OCI-LY7 (cell line): ENCODE measurements around the gene PLEKHH1. TPM values are rescaled to one million over a fixed set of nuclear protein-coding genes. Genes with fewer than 3 reads are reported as not detected.

ENCODE experiments used
- BruUV-seq: library from RNA; stranded (reverse); fragments of 400-500 nt; replicated peaks from 2 replicates; lab custom pipeline; 2021; lab: Mats Ljungman, UMichigan
- CTCF ChIA-PET: fragments of 300-600 bp; sonication (Branson Sonifier 250); formaldehyde crosslinking; loops from one replicate; lab custom pipeline; 2022; ENCODE audit warnings: antibody characterized with exemption; ENCODE audit not compliant: unreplicated experiment; lab: Charles Lee
- POLR2A ChIA-PET: fragments of 300-600 bp; sonication (Branson Sonifier 250); formaldehyde crosslinking; loops from one replicate; lab custom pipeline; 2022; ENCODE audit warnings: antibody characterized with exemption; lab: Charles Lee
- DNase-seq: peaks from one replicate; pipeline ENCODE4 v3.0.0-alpha.2; 2015; ENCODE audit warnings: low spot score
- H2AFZ ChIP-seq: fragments of 200-600 bp; sonication (generic), shearing (Covaris generic); 2 replicates; pipeline ENCODE4 v1.6.1; 2014; ENCODE audit warnings: mild to moderate bottlenecking, antibody characterized with exemption, low read length, moderate library complexity
- H3K27ac ChIP-seq: fragments of 200-600 bp; sonication (generic); 2 replicates; pipeline ENCODE4 v1.5.1; 2014; ENCODE audit warnings: mixed run types, low read depth, mild to moderate bottlenecking, moderate library complexity, low read length, inconsistent platforms; ENCODE audit not compliant: poor library complexity, severe bottlenecking
- H3K36me3 ChIP-seq: fragments of 200-600 bp; sonication (generic); 2 replicates; pipeline ENCODE4 v1.6.1; 2014; ENCODE audit warnings: mild to moderate bottlenecking, antibody characterized with exemption, low read length, moderate library complexity, mixed read lengths; ENCODE audit not compliant: insufficient read depth
- H3K4me1 ChIP-seq: fragments of 200-600 bp; sonication (generic); 2 replicates; pipeline ENCODE4 v1.5.1; 2014; ENCODE audit warnings: mild to moderate bottlenecking, low read length; ENCODE audit not compliant: insufficient read depth, poor library complexity, severe bottlenecking
- H3K4me2 ChIP-seq: fragments of 200-600 bp; sonication (generic); 2 replicates; pipeline ENCODE4 v1.6.1; 2014; ENCODE audit warnings: mild to moderate bottlenecking, low read length
- H3K4me3 ChIP-seq: fragments of 200-600 bp; sonication (generic); 2 replicates; pipeline ENCODE4 v1.5.1; 2014; ENCODE audit warnings: mild to moderate bottlenecking, low read depth, low read length; ENCODE audit not compliant: poor library complexity, severe bottlenecking
- H3K79me2 ChIP-seq: fragments of 200-600 bp; sonication (generic); 2 replicates; pipeline ENCODE4 v1.6.1; 2016; ENCODE audit warnings: low read depth, mild to moderate bottlenecking, low read length, moderate library complexity, mixed read lengths; ENCODE audit not compliant: insufficient read depth
- H3K9me2 ChIP-seq: fragments of 200-600 bp; sonication (generic); 2 replicates; pipeline ENCODE4 v1.6.1; 2016; ENCODE audit warnings: mild to moderate bottlenecking, low read length, mixed read lengths; ENCODE audit not compliant: insufficient read depth
- H3K9me3 ChIP-seq: fragments of 200-600 bp; sonication (generic); 2 replicates; pipeline ENCODE4 v1.6.1; 2014; ENCODE audit warnings: mild to moderate bottlenecking, mixed run types, low read length, mixed read lengths
- H4K20me1 ChIP-seq: fragments of 200-600 bp; sonication (generic); 2 replicates; pipeline ENCODE4 v1.6.1; 2014; ENCODE audit warnings: mild to moderate bottlenecking, antibody characterized with exemption, low read length, moderate library complexity, mixed read lengths; ENCODE audit not compliant: insufficient read depth
- CTCF ChIP-seq: fragments of 200-600 bp; sonication (generic); conservative IDR thresholded peaks from 2 replicates; pipeline ENCODE4 v1.5.1; 2014; ENCODE audit warnings: mild to moderate bottlenecking, antibody characterized with exemption, low read length, moderate library complexity, mixed read lengths
- EZH2phosphoT487 ChIP-seq: fragments of 200-600 bp; sonication (generic); IDR thresholded peaks from 2 replicates; pipeline ENCODE4 v1.6.1; 2018; ENCODE audit warnings: low read depth, borderline replicate concordance, mild to moderate bottlenecking, mixed run types, antibody characterized with exemption, low read length, moderate library complexity, mixed read lengths
- intact Hi-C: fragments of 100-400 bp; cut with micrococcal nuclease; formaldehyde crosslinking; loops from one replicate; pipeline ENCODE4 v1.10.0; 2022; ENCODE audit not compliant: unreplicated experiment
- total RNA-seq, 2 experiments: library from RNA; depleted of rRNA in 1 of 2; stranded (reverse); fragments of >200 nt in 1 of 2; shearing (Covaris generic) in 1 of 2; gene quantifications; 2 replicates each; pipeline ENCODE4 v1.2.3, GENCODE V29; 2014 to 2022

Gene PLEKHH1
- total RNA-seq, 2 experiments from 2014 or later = not detected

- Histone ChIP-seq H3K36me3 (no peaks in the 10 kb centered on the region), H3K27ac (no peak overlapping the region), H2AFZ (no peak overlapping the region), H3K79me2 (no peaks in the 10 kb centered on the region), H4K20me1 (no peaks in the 10 kb centered on the region), H3K4me1 (no peaks in the 10 kb centered on the region), H3K4me2 (no peak overlapping the region), H3K4me3 (no peak overlapping the region), H3K9me3 (no peaks in the 10 kb centered on the region), H3K9me2 (no peaks in the 10 kb centered on the region)
- intact Hi-C loops = no loop called here
- TF ChIP-seq CTCF (no peak), EZH2phosphoT487 (no peak)
- CTCF ChIA-PET = no interaction called here
- no peak for DNase-seq
- POLR2A ChIA-PET = interaction anchor here (0.7 kb wide), 1 partner anchor 193 kb away, joined by 3 read pairs; no protein-coding TSS in a partner anchor
- BruUV-seq = no TSS peak
These were observed 18.9 kb downstream of the PLEKHH1 start for GRCh38 chr14:67551940-67552339.

- Histone ChIP-seq H3K4me1 (no peaks in the 10 kb centered on the region), H3K9me2 (no peaks in the 10 kb centered on the region), H4K20me1 (no peaks in the 10 kb centered on the region), H3K79me2 (no peaks in the 10 kb centered on the region), H3K4me3 (no peak overlapping the region), H3K36me3 (no peaks in the 10 kb centered on the region), H2AFZ (no peak overlapping the region), H3K27ac (no peak overlapping the region), H3K4me2 (no peak overlapping the region), H3K9me3 (no peaks in the 10 kb centered on the region)
- CTCF ChIA-PET = no interaction called here
- intact Hi-C loops = no loop called here
- BruUV-seq = no TSS peak
- POLR2A ChIA-PET = no interaction called here
- DNase-seq = no peak
- TF ChIP-seq CTCF = no peak
- no peak for TF ChIP-seq EZH2phosphoT487
These were observed 20.5 kb downstream of the PLEKHH1 start for GRCh38 chr14:67553547-67553946.

- intact Hi-C loops = no loop called here
These were observed 21.3 kb downstream of the PLEKHH1 start for GRCh38 chr14:67554341-67554740.

More at GRCh38 chr14:67554341-67554740, 21.3 kb downstream of the PLEKHH1 start:
- Histone ChIP-seq H2AFZ (no peak overlapping the region), H4K20me1 (no peaks in the 10 kb centered on the region), H3K4me3 (no peak overlapping the region), H3K4me2 (no peak overlapping the region), H3K36me3 (no peaks in the 10 kb centered on the region), H3K27ac (no peak overlapping the region), H3K9me3 (no peaks in the 10 kb centered on the region), H3K4me1 (no peaks in the 10 kb centered on the region), H3K9me2 (no peaks in the 10 kb centered on the region), H3K79me2 (no peaks in the 10 kb centered on the region)
- TF ChIP-seq CTCF (no peak), EZH2phosphoT487 (no peak)
- CTCF ChIA-PET = no interaction called here
- POLR2A ChIA-PET = no interaction called here
- no peak for DNase-seq
- BruUV-seq = no TSS peak
